ENCODE results near the gene CYB5RL. TPM values are rescaled to one million over a fixed set of nuclear protein-coding genes. Genes with fewer than 3 reads are reported as not detected.

The CYB5RL gene
- total RNA-seq, 1 donor from 2014 or later: 3.7 TPM

- H3K4me1 ChIP-seq: peaks cover 5% of the 10 kb centered on the region
- DNase-seq (ENCODE audit: extremely low spot score in 2 of 2): no peak
- intact Hi-C loops (cut with DNase I): no loop called here
- TF ChIP-seq CTCF (IDR thresholded peaks at IDR 0.05) (no peak), POLR2AphosphoS5 (IDR thresholded peaks at IDR 0.05; ENCODE audit: insufficient read depth in 1 of 2, low read depth in 1 of 2) (no peak), POLR2A (IDR thresholded peaks at IDR 0.05) (no peak)
- H3K36me3 ChIP-seq: no peaks in the 10 kb centered on the region
- no peaks in the 10 kb centered on the region for H3K27me3 ChIP-seq
- no peak overlapping the region for H3K4me3 ChIP-seq
- H3K9me3 ChIP-seq: no peaks in the 10 kb centered on the region
- no peak overlapping the region for H3K27ac ChIP-seq
Measured at GRCh38 chr1:54172614-54173599, 26.9 kb downstream of the CYB5RL start.

GRCh38 chr1:54171606-54172005, 28.2 kb downstream of the CYB5RL start:
- intact Hi-C loops (cut with DNase I): no loop called here
- DNase-seq (ENCODE audit: extremely low spot score in 2 of 2): no peak
- Histone ChIP-seq H3K4me1 (peaks cover 5% of the 10 kb centered on the region), H3K27ac (no peak overlapping the region), H3K9me3 (no peaks in the 10 kb centered on the region), H3K4me3 (no peak overlapping the region), H3K36me3 (no peaks in the 10 kb centered on the region), H3K27me3 (no peaks in the 10 kb centered on the region)
- no peak for TF ChIP-seq POLR2A (IDR thresholded peaks at IDR 0.05)
- TF ChIP-seq CTCF (IDR thresholded peaks at IDR 0.05): no peak
- no peak for TF ChIP-seq POLR2AphosphoS5 (IDR thresholded peaks at IDR 0.05; ENCODE audit: insufficient read depth in 1 of 2, low read depth in 1 of 2)

- H3K36me3 ChIP-seq: no peaks in the 10 kb centered on the region
- H3K9me3 ChIP-seq: no peaks in the 10 kb centered on the region
- H3K27ac ChIP-seq: no peak overlapping the region
- H3K27me3 ChIP-seq: no peaks in the 10 kb centered on the region
- peaks cover 5% of the 10 kb centered on the region for H3K4me1 ChIP-seq
- DNase-seq (ENCODE audit: extremely low spot score in 2 of 2): no peak
- intact Hi-C loops (cut with DNase I): no loop called here
- H3K4me3 ChIP-seq: no peak overlapping the region
- TF ChIP-seq CTCF (IDR thresholded peaks at IDR 0.05) (no peak), POLR2A (IDR thresholded peaks at IDR 0.05) (no peak), POLR2AphosphoS5 (IDR thresholded peaks at IDR 0.05; ENCODE audit: insufficient read depth in 1 of 2, low read depth in 1 of 2) (no peak)
Measured at GRCh38 chr1:54171016-54171415, 28.8 kb downstream of the CYB5RL start.

- intact Hi-C loops (cut with DNase I): no loop called here
- Histone ChIP-seq H3K9me3 (no peaks in the 10 kb centered on the region), H3K4me1 (peaks cover 5% of the 10 kb centered on the region), H3K27me3 (no peaks in the 10 kb centered on the region), H3K4me3 (no peak overlapping the region), H3K27ac (no peak overlapping the region), H3K36me3 (no peaks in the 10 kb centered on the region)
- TF ChIP-seq CTCF (IDR thresholded peaks at IDR 0.05): no peak
- DNase-seq (ENCODE audit: extremely low spot score in 2 of 2): no peak
Measured at GRCh38 chr1:54169068-54169467, 30.8 kb downstream of the CYB5RL start.
